ENCODE results near the gene RNF222. TPM values are rescaled to one million over a fixed set of nuclear protein-coding genes. Genes with fewer than 3 reads are reported as not detected.

The RNF222 gene
- total and polyA plus RNA-seq, 2 experiments from 2014 or later = 0.07 TPM; not detected in 1

- TF ChIP-seq, protein P1, sequence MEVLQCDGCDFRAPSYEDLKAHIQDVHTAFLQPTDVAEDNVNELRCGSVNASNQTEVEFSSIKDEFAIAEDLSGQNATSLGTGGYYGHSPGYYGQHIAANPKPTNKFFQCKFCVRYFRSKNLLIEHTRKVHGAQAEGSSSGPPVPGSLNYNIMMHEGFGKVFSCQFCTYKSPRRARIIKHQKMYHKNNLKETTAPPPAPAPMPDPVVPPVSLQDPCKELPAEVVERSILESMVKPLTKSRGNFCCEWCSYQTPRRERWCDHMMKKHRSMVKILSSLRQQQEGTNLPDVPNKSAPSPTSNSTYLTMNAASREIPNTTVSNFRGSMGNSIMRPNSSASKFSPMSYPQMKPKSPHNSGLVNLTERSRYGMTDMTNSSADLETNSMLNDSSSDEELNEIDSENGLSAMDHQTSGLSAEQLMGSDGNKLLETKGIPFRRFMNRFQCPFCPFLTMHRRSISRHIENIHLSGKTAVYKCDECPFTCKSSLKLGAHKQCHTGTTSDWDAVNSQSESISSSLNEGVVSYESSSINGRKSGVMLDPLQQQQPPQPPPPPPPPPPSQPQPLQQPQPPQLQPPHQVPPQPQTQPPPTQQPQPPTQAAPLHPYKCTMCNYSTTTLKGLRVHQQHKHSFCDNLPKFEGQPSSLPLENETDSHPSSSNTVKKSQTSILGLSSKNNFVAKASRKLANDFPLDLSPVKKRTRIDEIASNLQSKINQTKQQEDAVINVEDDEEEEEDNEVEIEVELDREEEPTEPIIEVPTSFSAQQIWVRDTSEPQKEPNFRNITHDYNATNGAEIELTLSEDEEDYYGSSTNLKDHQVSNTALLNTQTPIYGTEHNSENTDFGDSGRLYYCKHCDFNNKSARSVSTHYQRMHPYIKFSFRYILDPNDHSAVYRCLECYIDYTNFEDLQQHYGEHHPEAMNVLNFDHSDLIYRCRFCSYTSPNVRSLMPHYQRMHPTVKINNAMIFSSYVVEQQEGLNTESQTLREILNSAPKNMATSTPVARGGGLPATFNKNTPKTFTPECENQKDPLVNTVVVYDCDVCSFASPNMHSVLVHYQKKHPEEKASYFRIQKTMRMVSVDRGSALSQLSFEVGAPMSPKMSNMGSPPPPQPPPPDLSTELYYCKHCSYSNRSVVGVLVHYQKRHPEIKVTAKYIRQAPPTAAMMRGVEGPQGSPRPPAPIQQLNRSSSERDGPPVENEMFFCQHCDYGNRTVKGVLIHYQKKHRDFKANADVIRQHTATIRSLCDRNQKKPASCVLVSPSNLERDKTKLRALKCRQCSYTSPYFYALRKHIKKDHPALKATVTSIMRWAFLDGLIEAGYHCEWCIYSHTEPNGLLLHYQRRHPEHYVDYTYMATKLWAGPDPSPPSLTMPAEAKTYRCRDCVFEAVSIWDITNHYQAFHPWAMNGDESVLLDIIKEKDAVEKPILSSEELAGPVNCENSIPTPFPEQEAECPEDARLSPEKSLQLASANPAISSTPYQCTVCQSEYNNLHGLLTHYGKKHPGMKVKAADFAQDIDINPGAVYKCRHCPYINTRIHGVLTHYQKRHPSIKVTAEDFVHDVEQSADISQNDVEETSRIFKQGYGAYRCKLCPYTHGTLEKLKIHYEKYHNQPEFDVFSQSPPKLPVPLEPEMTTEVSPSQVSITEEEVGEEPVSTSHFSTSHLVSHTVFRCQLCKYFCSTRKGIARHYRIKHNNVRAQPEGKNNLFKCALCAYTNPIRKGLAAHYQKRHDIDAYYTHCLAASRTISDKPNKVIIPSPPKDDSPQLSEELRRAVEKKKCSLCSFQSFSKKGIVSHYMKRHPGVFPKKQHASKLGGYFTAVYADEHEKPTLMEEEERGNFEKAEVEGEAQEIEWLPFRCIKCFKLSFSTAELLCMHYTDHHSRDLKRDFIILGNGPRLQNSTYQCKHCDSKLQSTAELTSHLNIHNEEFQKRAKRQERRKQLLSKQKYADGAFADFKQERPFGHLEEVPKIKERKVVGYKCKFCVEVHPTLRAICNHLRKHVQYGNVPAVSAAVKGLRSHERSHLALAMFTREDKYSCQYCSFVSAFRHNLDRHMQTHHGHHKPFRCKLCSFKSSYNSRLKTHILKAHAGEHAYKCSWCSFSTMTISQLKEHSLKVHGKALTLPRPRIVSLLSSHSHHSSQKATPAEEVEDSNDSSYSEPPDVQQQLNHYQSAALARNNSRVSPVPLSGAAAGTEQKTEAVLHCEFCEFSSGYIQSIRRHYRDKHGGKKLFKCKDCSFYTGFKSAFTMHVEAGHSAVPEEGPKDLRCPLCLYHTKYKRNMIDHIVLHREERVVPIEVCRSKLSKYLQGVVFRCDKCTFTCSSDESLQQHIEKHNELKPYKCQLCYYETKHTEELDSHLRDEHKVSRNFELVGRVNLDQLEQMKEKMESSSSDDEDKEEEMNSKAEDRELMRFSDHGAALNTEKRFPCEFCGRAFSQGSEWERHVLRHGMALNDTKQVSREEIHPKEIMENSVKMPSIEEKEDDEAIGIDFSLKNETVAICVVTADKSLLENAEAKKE (CRISPR knock-in tag; IDR thresholded peaks at IDR 0.05) = no peak
- no peak for TF ChIP-seq JUNB (IDR thresholded peaks at IDR 0.05; ENCODE audit: unreplicated experiment)
- TF ChIP-seq EZH2 (IDR thresholded peaks at IDR 0.05; ENCODE audit: low read depth, unreplicated experiment) = no peak
- no peak for TF ChIP-seq POLR2AphosphoS5 (IDR thresholded peaks at IDR 0.05; ENCODE audit: low read depth)
- TF ChIP-seq CREB1 (CRISPR knock-in tag; IDR thresholded peaks at IDR 0.05; ENCODE audit: low read depth) = no peak
Measured at GRCh38 chr17:8401107-8401506, 3.5 kb upstream of the RNF222 start (continued).

- Mint-ChIP-seq H3K4me3 (no peak overlapping the region), H3K27ac (no peak overlapping the region), H3K9me3 (no peaks in the 10 kb centered on the region), H3K27me3 (ENCODE audit: insufficient read depth, low read depth, poor library complexity) (peaks cover 6% of the 10 kb centered on the region), H3K36me3 (ENCODE audit: low read depth) (no peaks in the 10 kb centered on the region), H3K4me1 (no peaks in the 10 kb centered on the region)
- no peaks in the 10 kb centered on the region for H3K36me3 ChIP-seq (ENCODE audit: insufficient read depth)
- ATAC-seq (no peak), DNase-seq (ENCODE audit: low spot score) (no peak)
- no peak overlapping the region for H3K4me3 ChIP-seq
- no peaks in the 10 kb centered on the region for H3K79me2 ChIP-seq (replicated peaks; ENCODE audit: insufficient read depth)
- H2AFZ ChIP-seq = no peak overlapping the region
- H3K27ac ChIP-seq (ENCODE audit: low read depth) = no peak overlapping the region
- H3K4me2 ChIP-seq = no peak overlapping the region
- H3K27me3 ChIP-seq (ENCODE audit: insufficient read depth) = no peaks in the 10 kb centered on the region
- no peaks in the 10 kb centered on the region; the same call in 1 of the 2 replicates for H3F3A ChIP-seq (replicated peaks; ENCODE audit: low read depth)
- no peaks in the 10 kb centered on the region for H3K9me2 ChIP-seq (ENCODE audit: insufficient read depth)
- no peaks in the 10 kb centered on the region for H3K4me1 ChIP-seq (ENCODE audit: insufficient read depth)
- no peaks in the 10 kb centered on the region for H4K20me1 ChIP-seq (replicated peaks; ENCODE audit: insufficient read depth)
- no peak for TF ChIP-seq STAT1 (IDR thresholded peaks at IDR 0.05; ENCODE audit: unreplicated experiment)
- TF ChIP-seq, protein P1 (CRISPR knock-in tag; IDR thresholded peaks at IDR 0.05) = no peak
Measured at GRCh38 chr17:8398980-8399379, 1.4 kb upstream of the RNF222 start.

All from GM23338 (cell line).